Stomach (tissue), 9 donors: Measurements from ENCODE around the gene ATXN7L1. TPM values are rescaled to one million over a fixed set of nuclear protein-coding genes. Genes with fewer than 3 reads are reported as not detected.

Experiments used
- DNase-seq, 2 donors: peaks; one replicate each; pipeline versions ENCODE4 v3.0.0 to v3.0.0-alpha.2; 2013 to 2019
- H3K27ac ChIP-seq, 5 donors: fragments of 200-600 bp in 4 of 5; sonication (generic) in 4 of 5; one replicate each; pipeline ENCODE4 v1.5.1; 2013 to 2019; ENCODE audit warnings: mild to moderate bottlenecking in 1 of 5, moderate library complexity in 1 of 5
- H3K27me3 ChIP-seq, 3 donors: fragments of 200-600 bp; sonication (generic); one replicate each; pipeline ENCODE4 v1.5.1; 2017 to 2019; ENCODE audit warnings: mixed run types in 1 of 3
- H3K36me3 ChIP-seq, 4 donors: fragments of 200-600 bp; sonication (generic); 1 replicate in 3 of 4; 2 replicates in 1 of 4; pipeline ENCODE4 v1.5.1; 2016 to 2019
- H3K4me1 ChIP-seq, 4 donors: fragments of 200-600 bp; sonication (generic); one replicate each; pipeline ENCODE4 v1.5.1; 2016 to 2019
- H3K4me3 ChIP-seq, 4 donors: fragments of 200-600 bp; sonication (generic) in 3 of 4; one replicate each; pipeline ENCODE4 v1.5.1; 2016 to 2019; ENCODE audit warnings: mild to moderate bottlenecking in 1 of 4
- H3K9me3 ChIP-seq, 4 donors: fragments of 200-600 bp; sonication (generic); one replicate each; pipeline ENCODE4 v1.5.1; 2016 to 2019
- CTCF ChIP-seq, 7 experiments: fragments of 450-650 bp in 4 of 7; fragments of 200-600 bp in 3 of 7; sonication (generic) in 3 of 7; IDR thresholded peaks; one replicate each; pipeline ENCODE4 v1.5.1; 2016 to 2019; ENCODE audit warnings: antibody characterized with exemption in 7 of 7, control low read depth in 2 of 7, mild to moderate bottlenecking in 1 of 7
- EP300 ChIP-seq: sonication (generic); formaldehyde crosslinking; IDR thresholded peaks from one replicate; pipeline ENCODE4 v1.6.1; 2017; ENCODE audit warnings: antibody characterized with exemption
- POLR2A ChIP-seq, 4 donors: fragments of 450-650 bp; IDR thresholded peaks; one replicate each; pipeline ENCODE4 v1.6.1; 2016; ENCODE audit warnings: antibody characterized with exemption in 4 of 4, control low read depth in 2 of 4, mild to moderate bottlenecking in 1 of 4, moderate library complexity in 1 of 4
- POLR2AphosphoS5 ChIP-seq, 3 donors: sonication (generic); formaldehyde crosslinking; IDR thresholded peaks; one replicate each; pipeline ENCODE4 v1.6.1; 2016; ENCODE audit warnings: antibody characterized with exemption in 3 of 3
- WGBS, 5 donors: extraction: QIAGEN DNeasy Blood & Tissue Kit in 3 of 5; methylation state at CpG; one replicate each; pipeline versions ENCODE4 v1.1.5 to v1.1.7; 2013 to 2018; 5-methylcytosine and 5-hydroxymethylcytosine counted together
- intact Hi-C: fragments of 100-400 bp; cut with DNase I; formaldehyde crosslinking; loops from one replicate; pipeline ENCODE4 v1.15.1; 2023; ENCODE audit warnings: low total_unique reads
- polyA plus RNA-seq, 3 donors: library from polyadenylated mRNA; stranded (reverse); fragments of 200-250 nt; gene quantifications; one replicate each; pipeline ENCODE4 v1.2.3, GENCODE V29; 2013
- total RNA-seq, 5 donors: library from RNA; depleted of rRNA; stranded (reverse); fragments of >200 nt; gene quantifications; one replicate each; pipeline versions ENCODE4 v1.1.0 to v1.2.3, GENCODE V29; 2014 to 2016
- donor health status: healthy with polysubstance abuse.
- donor health status: Bipolar disorder and iron deficiency.
- donor health status: healthy.

Gene ATXN7L1
- total and polyA plus RNA-seq, 8 donors: 3.8 to 92.2 (median 8.8) TPM

DNA sequence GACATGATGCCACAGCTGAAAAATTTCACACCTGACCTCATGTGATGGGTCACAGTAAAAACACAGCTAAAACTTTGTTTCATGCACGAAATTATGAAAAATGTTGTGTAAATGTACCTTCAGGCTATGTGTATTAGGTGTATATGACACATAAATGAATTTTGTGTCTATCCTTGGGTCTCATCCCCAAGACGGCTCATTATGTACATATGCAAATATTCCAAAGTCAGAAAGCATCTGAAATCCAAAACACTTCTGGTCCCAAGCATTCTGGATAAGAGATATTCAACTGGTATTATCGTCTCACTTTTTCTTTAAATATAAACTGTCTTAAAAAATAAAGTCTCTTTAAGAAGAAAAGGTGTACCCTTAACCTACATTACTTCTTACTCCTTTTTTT lies 145.4 kb downstream of the ATXN7L1 start:
- H3K4me3 ChIP-seq: no peak overlapping the region
- no peak for DNase-seq
- H3K27ac ChIP-seq: no peak overlapping the region
- TF ChIP-seq CTCF (IDR thresholded peaks at IDR 0.05): no peak
- no peak for TF ChIP-seq POLR2AphosphoS5 (IDR thresholded peaks at IDR 0.05)
- no peak for TF ChIP-seq POLR2A (IDR thresholded peaks at IDR 0.05)
- no peak for TF ChIP-seq EP300
- peaks cover 0 to 4% (median 0%) of the 10 kb centered on the region in 4 donors for H3K36me3 ChIP-seq
- H3K4me1 ChIP-seq: peaks cover 0 to 22% (median 10%) of the 10 kb centered on the region in 4 donors
- intact Hi-C loops: no loop called here
- H3K27me3 ChIP-seq: no peaks in the 10 kb centered on the region
- WGBS, 5 donors: 83 to 97% (median 96%) methylated on average over 3 of the region's 3 CpGs
- H3K9me3 ChIP-seq: no peaks in the 10 kb centered on the region

DNA sequence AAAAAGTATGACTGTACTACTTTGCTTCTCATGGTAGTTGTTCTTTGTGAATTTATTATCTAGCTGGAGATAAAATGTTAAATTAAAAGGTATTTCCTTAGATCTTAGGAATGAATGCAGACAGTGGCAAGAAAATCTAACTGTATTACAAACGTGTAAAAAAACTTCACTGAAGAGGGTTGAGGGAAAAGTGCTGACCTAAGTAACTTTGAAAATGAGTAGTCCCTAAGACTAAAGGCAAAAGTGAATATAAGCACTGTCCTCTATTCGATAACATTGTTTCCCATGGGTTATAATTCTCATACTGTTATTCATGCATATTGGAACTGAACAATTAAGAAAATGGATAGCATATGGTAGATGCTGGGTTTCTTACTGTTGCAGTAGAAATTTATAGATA lies 148.4 kb downstream of the ATXN7L1 start:
- TF ChIP-seq EP300 (no peak), CTCF (IDR thresholded peaks at IDR 0.05) (no peak), POLR2AphosphoS5 (IDR thresholded peaks at IDR 0.05) (no peak), POLR2A (IDR thresholded peaks at IDR 0.05) (no peak)
- Histone ChIP-seq H3K9me3 (no peaks in the 10 kb centered on the region), H3K27ac (no peak overlapping the region), H3K4me3 (no peak overlapping the region), H3K4me1 (no peaks in the 10 kb centered on the region), H3K27me3 (no peaks in the 10 kb centered on the region), H3K36me3 (peaks cover 0 to 4% (median 0%) of the 10 kb centered on the region in 4 donors)
- intact Hi-C loops: no loop called here
- 75 to 92% (median 85%) methylated on average over 2 of the region's 2 CpGs for WGBS, 5 donors
- DNase-seq: no peak

DNA sequence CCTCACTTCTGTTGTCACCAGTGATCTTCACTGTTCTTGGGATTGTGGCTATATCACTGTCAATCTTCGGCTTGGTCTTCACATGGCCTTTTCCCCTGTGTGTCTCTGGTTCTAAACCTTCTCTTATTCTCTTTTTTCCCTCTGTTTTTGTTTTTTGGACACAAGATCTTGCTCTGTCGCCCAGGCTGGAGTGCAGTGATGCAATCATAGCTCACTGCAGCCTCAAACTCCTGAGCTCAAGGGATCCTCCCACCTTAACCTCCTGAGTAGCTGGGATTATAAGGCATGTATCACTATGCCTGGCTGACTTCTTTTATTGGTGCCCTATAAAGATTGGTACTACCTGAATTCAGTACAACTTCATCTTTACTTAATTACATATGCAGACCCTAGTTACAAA lies 151.7 kb downstream of the ATXN7L1 start:
- H3K36me3 ChIP-seq: peaks cover 0 to 4% (median 0%) of the 10 kb centered on the region in 4 donors
- H3K4me3 ChIP-seq: no peak overlapping the region
- intact Hi-C loops: no loop called here
- H3K27ac ChIP-seq: no peak overlapping the region
- H3K27me3 ChIP-seq: no peaks in the 10 kb centered on the region
- H3K9me3 ChIP-seq: no peaks in the 10 kb centered on the region
- 91 to 95% (median 94%) methylated on average over 2 of the region's 2 CpGs for WGBS, 5 donors
- TF ChIP-seq POLR2A (IDR thresholded peaks at IDR 0.05) (no peak), POLR2AphosphoS5 (IDR thresholded peaks at IDR 0.05) (no peak), EP300 (no peak), CTCF (IDR thresholded peaks at IDR 0.05) (no peak)
- DNase-seq: no peak
- no peaks in the 10 kb centered on the region for H3K4me1 ChIP-seq

GRCh38 chr7:105723572-105723971 lies 152.8 kb downstream of the ATXN7L1 start:
- H3K27ac ChIP-seq: no peak overlapping the region
- no peaks in the 10 kb centered on the region for H3K9me3 ChIP-seq
- WGBS, 5 donors: 72 to 90% (median 83%) methylated on average over 5 of the region's 5 CpGs
- H3K36me3 ChIP-seq: peaks cover 0 to 4% (median 0%) of the 10 kb centered on the region in 4 donors
- TF ChIP-seq CTCF (IDR thresholded peaks at IDR 0.05): no peak
- intact Hi-C loops: no loop called here
- peak in 1 of 2 donors; percentile 49 for DNase-seq
- peaks cover 7 to 9% (median 7%) of the 10 kb centered on the region in 4 donors for H3K4me1 ChIP-seq
- no peaks in the 10 kb centered on the region for H3K27me3 ChIP-seq
- H3K4me3 ChIP-seq: no peak overlapping the region
